Endothelial cell of umbilical vein (primary cell): ENCODE measurements around the gene DNA2.

Source experiments
- CTCF ChIP-seq, 2 donors: IDR thresholded peaks; 1 replicate in 1 of 2; 2 replicates in 1 of 2; pipeline ENCODE4 v1.5.1; 2011; ENCODE audit warnings: low read length in 2 of 2, mild to moderate bottlenecking in 2 of 2, moderate library complexity in 2 of 2, control low read depth in 1 of 2, inconsistent platforms in 1 of 2, low read depth in 1 of 2; ENCODE audit not compliant: insufficient read depth in 1 of 2; ENCODE audit errors: extremely low read depth in 1 of 2
- EZH2 ChIP-seq: IDR thresholded peaks from 2 replicates; pipeline ENCODE4 v1.6.1; 2012; ENCODE audit warnings: borderline replicate concordance, low read depth, mild to moderate bottlenecking, moderate library complexity, low read length, inconsistent platforms; ENCODE audit not compliant: severe bottlenecking
- FOS ChIP-seq: IDR thresholded peaks from 2 replicates; pipeline ENCODE4 v1.6.1; 2011; ENCODE audit warnings: mild to moderate bottlenecking, low read length, moderate library complexity, borderline replicate concordance; ENCODE audit not compliant: insufficient read depth
- JUN ChIP-seq: IDR thresholded peaks from 2 replicates; pipeline ENCODE4 v1.6.1; 2011; ENCODE audit warnings: borderline replicate concordance, low read depth; ENCODE audit not compliant: insufficient read length, insufficient read depth
- MAX ChIP-seq: IDR thresholded peaks from 2 replicates; pipeline ENCODE4 v1.6.1; 2011; ENCODE audit not compliant: insufficient read depth, insufficient read length
- MYC ChIP-seq: IDR thresholded peaks from one replicate; pipeline ENCODE4 v1.6.1; 2011; ENCODE audit warnings: mild to moderate bottlenecking, low read depth, low read length
- POLR2A ChIP-seq: IDR thresholded peaks from 2 replicates; pipeline ENCODE4 v1.6.1; 2012; ENCODE audit warnings: low read depth, mild to moderate bottlenecking, control low read depth, low read length
- POLR2AphosphoS5 ChIP-seq: IDR thresholded peaks from 2 replicates; pipeline ENCODE4 v1.6.1; 2012; ENCODE audit warnings: low read depth, mild to moderate bottlenecking, control low read depth, low read length, moderate library complexity; ENCODE audit not compliant: insufficient read depth

GRCh38 chr10:68440898-68441297, 30.9 kb downstream of the DNA2 start:
- no peak for TF ChIP-seq MAX
- no peak for TF ChIP-seq CTCF (IDR thresholded peaks at IDR 0.05; ENCODE audit: extremely low read depth in 1 of 2, insufficient read depth in 1 of 2, low read depth in 1 of 2, low read length in 2 of 2)
- TF ChIP-seq POLR2A = no peak
- no peak for TF ChIP-seq POLR2AphosphoS5
- no peak for TF ChIP-seq FOS
- TF ChIP-seq JUN = no peak
- TF ChIP-seq EZH2 = no peak
- TF ChIP-seq MYC = no peak
